ENCODE measurements around the gene ZNF668.

DNA sequence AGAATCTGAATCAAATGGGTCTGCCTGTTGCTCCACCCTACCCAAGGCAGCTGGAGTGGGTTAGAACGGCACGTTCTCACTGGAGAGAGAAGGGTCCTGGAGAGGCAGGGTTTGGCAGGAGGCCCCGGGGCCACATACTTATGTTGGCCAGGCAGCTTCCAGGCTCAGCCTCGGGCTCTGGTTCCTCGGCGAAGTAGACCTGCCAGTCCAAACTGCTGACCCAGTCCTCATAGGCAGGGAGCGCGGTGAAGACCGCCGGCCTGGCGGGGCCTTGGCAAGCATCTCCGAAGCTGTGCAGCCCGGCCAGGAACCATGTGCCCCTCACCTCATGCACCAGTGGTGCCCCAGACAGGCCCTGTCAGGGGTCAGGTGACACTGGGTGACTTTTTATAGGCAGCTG, 9.9 kb upstream of the ZNF668 start:
- TF ChIP-seq, protein P1, sequence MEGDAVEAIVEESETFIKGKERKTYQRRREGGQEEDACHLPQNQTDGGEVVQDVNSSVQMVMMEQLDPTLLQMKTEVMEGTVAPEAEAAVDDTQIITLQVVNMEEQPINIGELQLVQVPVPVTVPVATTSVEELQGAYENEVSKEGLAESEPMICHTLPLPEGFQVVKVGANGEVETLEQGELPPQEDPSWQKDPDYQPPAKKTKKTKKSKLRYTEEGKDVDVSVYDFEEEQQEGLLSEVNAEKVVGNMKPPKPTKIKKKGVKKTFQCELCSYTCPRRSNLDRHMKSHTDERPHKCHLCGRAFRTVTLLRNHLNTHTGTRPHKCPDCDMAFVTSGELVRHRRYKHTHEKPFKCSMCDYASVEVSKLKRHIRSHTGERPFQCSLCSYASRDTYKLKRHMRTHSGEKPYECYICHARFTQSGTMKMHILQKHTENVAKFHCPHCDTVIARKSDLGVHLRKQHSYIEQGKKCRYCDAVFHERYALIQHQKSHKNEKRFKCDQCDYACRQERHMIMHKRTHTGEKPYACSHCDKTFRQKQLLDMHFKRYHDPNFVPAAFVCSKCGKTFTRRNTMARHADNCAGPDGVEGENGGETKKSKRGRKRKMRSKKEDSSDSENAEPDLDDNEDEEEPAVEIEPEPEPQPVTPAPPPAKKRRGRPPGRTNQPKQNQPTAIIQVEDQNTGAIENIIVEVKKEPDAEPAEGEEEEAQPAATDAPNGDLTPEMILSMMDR (conservative IDR thresholded peaks at IDR 0.05 in 1 of 2, IDR thresholded peaks at IDR 0.05 in 1 of 2; ENCODE audit: low read depth in 1 of 2, low read length in 2 of 2), result no peak
- no peak for TF ChIP-seq EZH2 (IDR thresholded peaks at IDR 0.05; ENCODE audit: low read length, missing control alignments)

All from fibroblast of lung (primary cell).